ENCODE measurements around the gene KLHL24.

KLHL24 gene

GRCh38 chr3:183635431-183636220 is at the start of gene KLHL24:
Gene KLHL24 (plus strand): TSS chr3:183635623. CDS start chr3:183650357, 14,734 bp downstream.
- TF ChIP-seq, protein P1, sequence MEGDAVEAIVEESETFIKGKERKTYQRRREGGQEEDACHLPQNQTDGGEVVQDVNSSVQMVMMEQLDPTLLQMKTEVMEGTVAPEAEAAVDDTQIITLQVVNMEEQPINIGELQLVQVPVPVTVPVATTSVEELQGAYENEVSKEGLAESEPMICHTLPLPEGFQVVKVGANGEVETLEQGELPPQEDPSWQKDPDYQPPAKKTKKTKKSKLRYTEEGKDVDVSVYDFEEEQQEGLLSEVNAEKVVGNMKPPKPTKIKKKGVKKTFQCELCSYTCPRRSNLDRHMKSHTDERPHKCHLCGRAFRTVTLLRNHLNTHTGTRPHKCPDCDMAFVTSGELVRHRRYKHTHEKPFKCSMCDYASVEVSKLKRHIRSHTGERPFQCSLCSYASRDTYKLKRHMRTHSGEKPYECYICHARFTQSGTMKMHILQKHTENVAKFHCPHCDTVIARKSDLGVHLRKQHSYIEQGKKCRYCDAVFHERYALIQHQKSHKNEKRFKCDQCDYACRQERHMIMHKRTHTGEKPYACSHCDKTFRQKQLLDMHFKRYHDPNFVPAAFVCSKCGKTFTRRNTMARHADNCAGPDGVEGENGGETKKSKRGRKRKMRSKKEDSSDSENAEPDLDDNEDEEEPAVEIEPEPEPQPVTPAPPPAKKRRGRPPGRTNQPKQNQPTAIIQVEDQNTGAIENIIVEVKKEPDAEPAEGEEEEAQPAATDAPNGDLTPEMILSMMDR (conservative IDR thresholded peaks at IDR 0.05), result no peak; the same call in 1 of the 2 replicates
- peak; percentile 62 for TF ChIP-seq ZFX (IDR thresholded peaks at IDR 0.05)
- peak within 1 kb of the TSS; percentile 83 for H3K27ac ChIP-seq

GRCh38 chr3:183586477-183586876 is 48.9 kb upstream of the KLHL24 start:
- H3K27ac ChIP-seq, result no peak overlapping the region
- no peak for TF ChIP-seq ZFX (IDR thresholded peaks at IDR 0.05)
- TF ChIP-seq, protein P1 (conservative IDR thresholded peaks at IDR 0.05), result no peak

DNA sequence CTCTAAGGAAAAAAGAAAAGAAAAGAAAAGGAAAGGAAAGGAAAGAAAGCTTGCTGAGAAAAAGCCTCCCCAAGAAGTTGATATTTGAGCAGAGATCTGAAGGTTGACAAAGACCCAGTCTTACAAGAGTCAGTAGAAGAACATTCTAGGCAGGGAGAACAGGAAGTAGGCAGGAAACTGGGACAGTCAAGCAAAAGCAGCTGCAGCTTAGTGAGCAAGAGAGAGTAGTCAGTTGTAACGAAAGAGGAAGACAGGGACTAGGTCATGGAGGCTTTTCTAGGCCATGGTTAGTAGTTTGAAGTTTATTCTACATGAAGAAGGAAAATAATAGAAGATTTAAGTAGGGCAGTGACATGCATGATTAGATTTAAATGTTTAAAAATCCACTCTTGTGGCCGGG is 48.1 kb upstream of the KLHL24 start:
- TF ChIP-seq ZFX (IDR thresholded peaks at IDR 0.05), result no peak
- TF ChIP-seq, protein P1 (conservative IDR thresholded peaks at IDR 0.05), result no peak
- H3K27ac ChIP-seq, result no peak overlapping the region

- TF ChIP-seq, protein P1 (conservative IDR thresholded peaks at IDR 0.05), result no peak
- TF ChIP-seq ZFX (IDR thresholded peaks at IDR 0.05), result no peak
- no peak overlapping the region for H3K27ac ChIP-seq
Measured at GRCh38 chr3:183590442-183590841, 45.0 kb upstream of the KLHL24 start.

GRCh38 chr3:183591881-183592521 is 43.4 kb upstream of the KLHL24 start:
- TF ChIP-seq ZFX (IDR thresholded peaks at IDR 0.05), result no peak
- TF ChIP-seq, protein P1 (conservative IDR thresholded peaks at IDR 0.05), result peak; percentile 53
- H3K27ac ChIP-seq, result no peak overlapping the region

DNA sequence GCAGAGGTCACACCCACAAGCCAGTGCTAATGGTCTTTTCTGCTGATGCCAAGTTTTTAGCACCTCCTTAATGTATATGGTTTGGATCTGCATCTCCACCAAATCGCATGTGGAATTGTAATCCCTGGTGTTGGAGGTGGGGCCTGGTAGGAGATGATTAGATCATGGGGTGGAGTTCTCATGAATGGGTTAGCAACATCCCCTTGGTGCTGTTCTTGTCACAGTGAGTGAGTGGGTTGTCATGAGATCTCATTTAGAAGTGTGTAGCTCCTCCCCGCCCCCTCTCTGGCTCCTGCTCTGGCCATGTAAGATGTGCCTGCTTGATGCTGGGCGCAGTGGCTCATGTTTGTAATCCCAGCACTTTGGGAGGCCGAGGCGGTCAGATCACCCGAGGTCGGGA is 42.6 kb upstream of the KLHL24 start:
- H3K27ac ChIP-seq, result no peak overlapping the region
- TF ChIP-seq, protein P1 (conservative IDR thresholded peaks at IDR 0.05), result no peak
- TF ChIP-seq ZFX (IDR thresholded peaks at IDR 0.05), result no peak

GRCh38 chr3:183594636-183595035 is 40.8 kb upstream of the KLHL24 start:
- TF ChIP-seq, protein P1 (conservative IDR thresholded peaks at IDR 0.05), result no peak
- TF ChIP-seq ZFX (IDR thresholded peaks at IDR 0.05), result no peak
- no peak overlapping the region for H3K27ac ChIP-seq
